LNCaP clone FGC (cell line): ENCODE data around the gene RASA3.

Experiments used
- DNase-seq: peaks from one replicate; pipeline ENCODE4 v3.0.0-alpha.2; 2011; ENCODE audit warnings: low read depth
- H3K4me3 ChIP-seq: 2 replicates; pipeline ENCODE4 v1.5.1; 2011; ENCODE audit warnings: mild to moderate bottlenecking, low read depth, low read length, control low read depth
- TF ChIP-seq, protein P1 (sequence below): IDR thresholded peaks from 2 replicates; pipeline ENCODE4 v1.5.1; 2012; ENCODE audit warnings: mild to moderate bottlenecking; ENCODE audit not compliant: control insufficient read depth, insufficient read depth; ENCODE audit errors: extremely low read depth

RASA3 gene

DNA sequence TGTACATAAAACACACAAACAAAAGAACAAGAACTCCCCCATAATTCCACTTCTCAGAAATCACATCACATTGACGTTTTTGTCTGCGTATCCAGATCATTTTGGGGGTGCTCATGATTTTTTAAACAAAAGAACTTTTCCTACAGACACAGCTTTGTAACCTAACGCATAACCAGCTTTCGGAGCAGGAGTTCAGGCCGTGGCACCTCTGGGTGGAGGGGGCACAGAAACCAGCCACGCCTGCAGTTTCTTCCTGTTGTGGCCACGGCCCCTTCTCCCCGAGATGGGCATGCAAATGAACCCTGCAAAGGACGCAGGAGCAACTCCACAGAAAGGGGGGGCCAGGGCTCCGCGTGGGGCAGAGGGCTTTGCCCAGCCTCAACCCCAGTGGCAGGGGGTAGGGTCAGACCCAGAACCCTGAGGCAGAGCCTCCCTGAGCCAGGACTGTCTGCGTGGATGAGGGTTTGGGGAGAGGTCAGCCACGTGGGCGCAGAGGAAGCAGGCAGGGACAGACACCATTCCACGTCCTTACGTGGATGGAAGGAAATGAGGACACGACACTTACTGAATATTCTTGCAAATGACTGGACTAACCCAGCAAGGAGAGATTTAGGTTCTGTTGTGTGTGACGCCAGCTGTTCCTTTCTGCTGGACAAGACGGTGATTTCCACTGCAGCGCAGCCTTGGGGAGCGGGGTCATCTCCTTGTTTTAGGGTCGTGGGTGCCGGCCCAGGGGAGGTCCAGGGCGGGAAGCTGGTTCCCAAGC lies 64.4 kb downstream of the RASA3 start:
- no peak for DNase-seq
- TF ChIP-seq, protein P1, sequence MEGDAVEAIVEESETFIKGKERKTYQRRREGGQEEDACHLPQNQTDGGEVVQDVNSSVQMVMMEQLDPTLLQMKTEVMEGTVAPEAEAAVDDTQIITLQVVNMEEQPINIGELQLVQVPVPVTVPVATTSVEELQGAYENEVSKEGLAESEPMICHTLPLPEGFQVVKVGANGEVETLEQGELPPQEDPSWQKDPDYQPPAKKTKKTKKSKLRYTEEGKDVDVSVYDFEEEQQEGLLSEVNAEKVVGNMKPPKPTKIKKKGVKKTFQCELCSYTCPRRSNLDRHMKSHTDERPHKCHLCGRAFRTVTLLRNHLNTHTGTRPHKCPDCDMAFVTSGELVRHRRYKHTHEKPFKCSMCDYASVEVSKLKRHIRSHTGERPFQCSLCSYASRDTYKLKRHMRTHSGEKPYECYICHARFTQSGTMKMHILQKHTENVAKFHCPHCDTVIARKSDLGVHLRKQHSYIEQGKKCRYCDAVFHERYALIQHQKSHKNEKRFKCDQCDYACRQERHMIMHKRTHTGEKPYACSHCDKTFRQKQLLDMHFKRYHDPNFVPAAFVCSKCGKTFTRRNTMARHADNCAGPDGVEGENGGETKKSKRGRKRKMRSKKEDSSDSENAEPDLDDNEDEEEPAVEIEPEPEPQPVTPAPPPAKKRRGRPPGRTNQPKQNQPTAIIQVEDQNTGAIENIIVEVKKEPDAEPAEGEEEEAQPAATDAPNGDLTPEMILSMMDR = no peak
- no peak overlapping the region for H3K4me3 ChIP-seq

GRCh38 chr13:114067381-114067885 lies 65.0 kb downstream of the RASA3 start:
- TF ChIP-seq, protein P1 = no peak
- no peak for DNase-seq
- H3K4me3 ChIP-seq = no peak overlapping the region

DNA sequence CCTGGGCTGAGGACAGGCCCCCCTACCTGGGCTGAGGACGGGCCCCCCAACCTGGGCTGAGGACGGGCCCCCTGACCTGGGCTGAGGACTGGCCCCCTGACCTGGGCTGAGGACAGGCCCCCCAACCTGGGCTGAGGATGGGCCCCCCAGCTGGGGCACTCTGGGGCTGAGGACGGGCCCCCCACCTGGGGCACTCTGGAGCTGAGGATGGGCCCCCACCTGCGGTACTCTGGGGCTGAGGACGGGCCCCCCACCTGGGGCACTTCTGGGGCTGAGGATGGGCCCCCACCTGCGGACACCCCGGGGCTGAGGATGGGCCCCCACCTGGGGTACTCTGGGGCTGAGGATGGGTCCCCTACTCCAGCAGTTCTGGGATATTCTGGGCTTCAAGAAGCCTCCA lies 65.5 kb downstream of the RASA3 start:
- no peak for DNase-seq
- H3K4me3 ChIP-seq = no peak overlapping the region
- TF ChIP-seq, protein P1 = no peak

DNA sequence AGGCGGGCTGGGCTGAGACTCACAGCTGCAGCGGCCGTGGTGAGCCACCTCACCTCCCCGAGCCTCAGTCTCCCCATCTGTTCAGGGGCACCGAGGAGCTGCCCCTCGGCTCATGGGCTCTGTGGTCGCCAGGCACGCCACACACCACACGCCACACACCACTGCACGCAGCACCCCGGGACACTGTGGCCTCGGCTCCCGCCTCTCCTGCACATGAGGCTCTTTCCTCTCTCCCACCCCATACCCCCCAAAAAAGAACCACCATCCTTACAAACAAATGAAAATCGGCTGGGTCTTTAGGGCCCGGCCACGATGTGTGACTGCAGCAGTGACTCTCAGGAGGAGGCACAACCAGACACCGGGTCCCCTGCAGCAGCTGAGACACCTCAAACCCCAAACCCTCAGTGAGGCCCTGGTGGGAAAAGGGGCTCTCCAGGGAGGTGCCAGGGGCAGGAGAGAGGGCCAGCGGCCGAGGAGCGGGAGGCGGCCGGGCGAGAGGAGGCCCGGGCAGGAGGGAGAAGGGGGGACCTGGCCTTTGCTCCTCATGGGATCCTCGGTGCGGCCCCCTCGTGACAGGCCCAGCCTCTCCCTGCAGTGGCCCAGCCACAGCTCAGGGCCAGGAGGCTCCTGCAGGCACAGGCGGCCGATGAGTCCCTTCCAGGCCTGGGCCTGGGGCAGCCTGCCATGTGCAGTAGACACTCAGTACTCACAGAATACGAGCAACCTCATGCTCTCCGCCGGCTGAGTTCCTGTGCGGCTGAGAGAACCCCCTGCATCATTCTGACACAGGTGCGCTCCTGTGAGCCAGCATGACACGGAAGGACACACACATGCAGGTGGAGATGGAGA lies 66.3 kb downstream of the RASA3 start:
- no peak for DNase-seq
- no peak overlapping the region for H3K4me3 ChIP-seq
- TF ChIP-seq, protein P1 = no peak

- TF ChIP-seq, protein P1 = no peak
- peak overlapping the region; percentile 36 for H3K4me3 ChIP-seq
- DNase-seq = peak; percentile 50
Measured at GRCh38 chr13:114065141-114065925, 67.1 kb downstream of the RASA3 start.

DNA sequence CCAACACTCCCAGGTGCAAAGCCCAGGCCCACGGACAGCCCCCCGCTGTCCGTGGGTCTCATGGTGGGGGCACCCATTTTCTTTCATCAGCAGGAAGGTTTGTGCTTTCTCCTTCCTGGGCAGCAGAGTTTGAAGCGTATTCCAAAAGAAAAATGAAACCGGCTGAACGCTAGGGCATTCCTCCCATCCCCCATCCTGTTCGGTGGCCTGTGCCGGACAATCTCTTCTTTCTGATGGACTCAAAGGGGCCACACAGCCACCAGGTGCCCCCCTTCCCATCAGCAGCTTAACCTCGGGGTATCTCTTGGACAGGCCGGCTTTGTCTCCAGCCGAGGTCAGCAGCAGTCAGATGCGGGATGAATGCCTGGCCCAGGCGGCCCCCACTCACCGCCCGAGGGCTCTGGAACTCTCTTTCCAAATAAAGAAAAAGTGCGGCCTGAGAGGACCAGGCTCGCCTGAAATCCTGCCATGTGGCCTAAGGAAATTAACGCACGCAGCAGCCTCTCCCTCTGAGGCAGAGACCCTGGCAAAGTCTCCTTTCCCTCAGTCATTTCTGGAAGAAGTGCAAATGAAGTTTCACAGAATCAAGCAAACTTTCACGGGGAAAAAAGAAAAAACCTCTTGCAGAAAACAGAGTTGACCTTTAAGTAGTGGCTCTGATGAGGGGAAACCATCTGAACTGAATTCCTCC lies 67.8 kb downstream of the RASA3 start:
- H3K4me3 ChIP-seq = peak overlapping the region; percentile 36
- TF ChIP-seq, protein P1 = no peak
- no peak for DNase-seq
